Heart right ventricle (tissue), 16 donors: ENCODE data around the gene LSM4. TPM values are rescaled to one million over a fixed set of nuclear protein-coding genes. Genes with fewer than 3 reads are reported as not detected.
"Not testable (repeated sequence)": the region's sequence is repeated elsewhere in the genome, so short reads cannot be mapped to it uniquely, and the experiment has no call there.

Experiments
- ATAC-seq, 8 donors: fragments of 200-7000 bp; cut with Tn5 transposase; one replicate each; pipeline ENCODE4 v1.9.1; 2020; ENCODE audit warnings: mild to moderate bottlenecking in 8 of 8, moderate library complexity in 8 of 8, moderate number of reproducible peaks in 1 of 8
- DNase-seq, 2 donors: peaks; one replicate each; pipeline ENCODE4 v3.0.0-alpha.2; 2020
- H3K27ac ChIP-seq, 10 donors: fragments of 200-600 bp; sonication (generic) in 2 of 10; one replicate each; pipeline versions ENCODE4 v1.5.0 to v1.8.0; 2020 to 2022; ENCODE audit warnings: mild to moderate bottlenecking in 3 of 10
- H3K27me3 ChIP-seq, 7 donors: fragments of 200-600 bp; one replicate each; pipeline ENCODE4 v1.8.0; 2021 to 2022; ENCODE audit warnings: mild to moderate bottlenecking in 2 of 7
- H3K36me3 ChIP-seq, 9 donors: fragments of 200-600 bp; sonication (generic) in 1 of 9; one replicate each; pipeline versions ENCODE4 v1.5.0 to v1.8.0; 2020 to 2022; ENCODE audit warnings: mild to moderate bottlenecking in 2 of 9
- H3K4me1 ChIP-seq, 9 donors: fragments of 200-600 bp; sonication (generic) in 1 of 9; one replicate each; pipeline versions ENCODE4 v1.5.0 to v1.8.0; 2020 to 2022; ENCODE audit warnings: mild to moderate bottlenecking in 4 of 9
- H3K4me3 ChIP-seq, 10 donors: fragments of 200-600 bp; sonication (generic) in 2 of 10; one replicate each; pipeline versions ENCODE4 v1.5.0 to v1.8.0; 2020 to 2022; ENCODE audit warnings: mild to moderate bottlenecking in 7 of 10, moderate library complexity in 2 of 10
- H3K9me3 ChIP-seq, 11 donors: fragments of 200-600 bp in 10 of 11; sonication (generic) in 2 of 11; one replicate each; pipeline versions ENCODE4 v1.5.0 to v1.8.0; 2013 to 2022; ENCODE audit warnings: mild to moderate bottlenecking in 2 of 11, control low read depth in 1 of 11, moderate library complexity in 1 of 11
- WGBS, 2 donors: extraction: QIAGEN DNeasy Blood & Tissue Kit; methylation state at CpG; one replicate each; pipeline ENCODE4 v1.1.7; 2013; ENCODE audit warnings: inconsistent platforms in 1 of 2; 5-methylcytosine and 5-hydroxymethylcytosine counted together
- intact Hi-C, 10 donors: fragments of 100-400 bp; cut with DNase I; formaldehyde crosslinking; loops; one replicate each; pipeline versions ENCODE4 v1.11.1 to v1.14.2; 2022
- polyA plus RNA-seq, 2 donors: library from polyadenylated mRNA; stranded (reverse); fragments of 200-250 nt; gene quantifications; one replicate each; pipeline ENCODE4 v1.2.3, GENCODE V29; 2013
- total RNA-seq, 10 donors: library from RNA; stranded (reverse); fragmentation: NEBNext Ultra II Directional in 3 of 10; extraction: Animal tissue kit (Norgen Biotek cat#: 25700) in 3 of 10; gene quantifications; one replicate each; pipeline versions ENCODE4 v1.2.1 to v1.2.4, GENCODE V29; 2021 to 2023
- TF ChIP-seq, protein P1 (sequence below), 9 donors: fragments of 200-600 bp; sonication (generic) in 2 of 9; IDR thresholded peaks; one replicate each; pipeline versions ENCODE4 v1.5.0 to v1.8.0; 2021 to 2022; ENCODE audit warnings: antibody characterized with exemption in 9 of 9, mild to moderate bottlenecking in 5 of 9, moderate library complexity in 1 of 9
- donor health status: Arrhythmogenic right ventricular cardiomyopathy.
- donor health status: ischemic (EF 13 %, LVEDD 7.1; RV severe dilation, severe dysfunction).
- donor health status: healthy with polysubstance abuse.
- donor health status: DM: no; HTN: yes; CAD: no.
- donor health status: DM: no; HTN: no; CAD: no.
- donor health status: ischemic (EF 25% LVEDD 6.9; RV normal size, moderate dysfunction).
- donor health status: ischemic (EF 25% LVEDD 5.7; RV mildly dilated, moderate dysfunction).
- donor health status: healthy.
- donor health status: DM: yes; HTN: yes; CAD: no.
- donor health status: Ischemic cardiomyopathy.
- donor health status: ischemic (EF 35%, LVEDD 5.7; RV mildly dilated, moderate dysfunction).
- donor health status: nonischemic (EF 11% LVEDD 7.7; RV severe dilation, severe dysfunction).
- donor health status: DM: yes; HTN: yes; CAD: no.
- donor health status: PGD.
- donor health status: ischemic (EF 29% LVEDD 5.4; RV normal size, mild dysfunction).
- donor health status: nonischemic (EF 23%, LVEDD 6.1; RV moderate dilation, normal function).

LSM4 gene
- total and polyA plus RNA-seq, 12 donors: 73.2 to 163 (median 93.6) TPM

DNA sequence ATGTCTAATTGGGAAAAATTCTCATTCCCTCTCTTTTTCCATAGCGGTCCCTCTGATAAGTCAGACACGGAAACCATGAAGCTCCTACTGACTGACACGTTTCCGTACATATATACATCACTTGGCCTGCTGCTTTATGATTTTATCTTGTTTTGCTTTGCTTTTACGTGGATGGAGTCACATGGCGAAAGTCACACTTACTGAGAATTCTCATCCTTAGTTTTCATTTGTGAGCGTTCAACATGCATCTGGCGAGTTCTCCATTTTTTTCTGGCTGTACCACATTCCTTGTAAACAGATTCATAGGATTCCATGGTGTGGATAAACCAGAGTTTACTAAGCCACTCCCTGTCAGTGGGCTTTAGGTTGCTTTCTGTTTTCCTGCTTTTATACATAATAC, 38.8 kb upstream of the LSM4 start:
- Histone ChIP-seq H3K27ac (no peak overlapping the region), H3K36me3 (peaks cover 0 to 80% (median 28%) of the 10 kb centered on the region in 9 donors), H3K9me3 (peaks cover 0 to 5% (median 0%) of the 10 kb centered on the region in 11 donors), H3K4me1 (peaks cover 0 to 32% (median 25%) of the 10 kb centered on the region in 9 donors), H3K4me3 (no peak overlapping the region), H3K27me3 (no peaks in the 10 kb centered on the region)
- ATAC-seq: no peak
- WGBS, 2 donors: 94 to 96% methylated on average over 8 of the region's 8 CpGs
- TF ChIP-seq, protein P1, sequence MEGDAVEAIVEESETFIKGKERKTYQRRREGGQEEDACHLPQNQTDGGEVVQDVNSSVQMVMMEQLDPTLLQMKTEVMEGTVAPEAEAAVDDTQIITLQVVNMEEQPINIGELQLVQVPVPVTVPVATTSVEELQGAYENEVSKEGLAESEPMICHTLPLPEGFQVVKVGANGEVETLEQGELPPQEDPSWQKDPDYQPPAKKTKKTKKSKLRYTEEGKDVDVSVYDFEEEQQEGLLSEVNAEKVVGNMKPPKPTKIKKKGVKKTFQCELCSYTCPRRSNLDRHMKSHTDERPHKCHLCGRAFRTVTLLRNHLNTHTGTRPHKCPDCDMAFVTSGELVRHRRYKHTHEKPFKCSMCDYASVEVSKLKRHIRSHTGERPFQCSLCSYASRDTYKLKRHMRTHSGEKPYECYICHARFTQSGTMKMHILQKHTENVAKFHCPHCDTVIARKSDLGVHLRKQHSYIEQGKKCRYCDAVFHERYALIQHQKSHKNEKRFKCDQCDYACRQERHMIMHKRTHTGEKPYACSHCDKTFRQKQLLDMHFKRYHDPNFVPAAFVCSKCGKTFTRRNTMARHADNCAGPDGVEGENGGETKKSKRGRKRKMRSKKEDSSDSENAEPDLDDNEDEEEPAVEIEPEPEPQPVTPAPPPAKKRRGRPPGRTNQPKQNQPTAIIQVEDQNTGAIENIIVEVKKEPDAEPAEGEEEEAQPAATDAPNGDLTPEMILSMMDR (IDR thresholded peaks at IDR 0.05): no peak
- intact Hi-C loops: no loop called here
- DNase-seq: no peak

DNA sequence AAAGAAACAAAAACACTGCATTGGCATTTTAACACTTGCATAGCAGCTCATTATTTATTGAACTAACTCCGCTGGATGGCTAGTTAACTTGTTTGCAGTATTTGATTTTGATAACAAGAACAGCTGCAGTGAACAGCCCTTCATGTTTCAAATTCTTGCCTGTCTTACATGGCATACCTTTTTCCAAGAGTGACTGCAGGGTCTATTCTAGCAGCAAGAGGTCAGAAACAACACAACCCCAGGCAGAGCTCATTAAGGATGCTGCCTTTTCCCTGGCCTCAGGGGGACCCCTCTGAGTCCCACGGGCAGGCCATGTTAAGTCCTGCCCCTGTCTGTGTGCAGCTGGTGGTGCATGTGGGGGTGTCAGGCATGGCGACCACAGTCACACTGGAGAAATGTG, 34.2 kb upstream of the LSM4 start:
- no peak for ATAC-seq
- TF ChIP-seq, protein P1 (IDR thresholded peaks at IDR 0.05): no peak

DNA sequence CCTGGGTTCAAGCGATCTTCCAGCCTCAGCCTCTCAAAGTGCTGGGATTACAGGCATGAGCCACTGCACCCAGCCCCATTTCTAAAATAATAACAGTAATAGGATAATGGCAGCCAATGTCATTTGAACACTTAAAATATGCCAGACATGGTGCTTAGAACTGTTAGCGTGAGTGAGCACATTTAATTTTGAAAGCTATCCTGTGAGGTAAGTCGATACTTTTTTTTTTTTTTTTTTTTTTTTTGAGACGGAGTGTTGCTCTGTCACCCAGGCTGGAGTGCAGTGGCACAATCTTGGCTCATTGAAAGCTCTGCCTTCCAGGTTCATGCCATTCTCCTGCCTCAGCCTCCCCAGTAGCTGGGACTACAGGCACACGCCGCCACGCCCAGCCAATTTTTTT, 31.9 kb upstream of the LSM4 start:
- not testable (repeated sequence) for ATAC-seq, H3K9me3 ChIP-seq, H3K27ac ChIP-seq, H3K4me1 ChIP-seq, H3K27me3 ChIP-seq, DNase-seq, H3K4me3 ChIP-seq
- 94 to 99% methylated on average over 7 of the region's 7 CpGs for WGBS, 2 donors
- peaks cover 0 to 74% (median 41%) of the 10 kb centered on the region in 9 donors for H3K36me3 ChIP-seq
- intact Hi-C loops: loop anchor here in 4 of 10 donors (5.0 kb wide), 2 partner anchors 33 to 43 kb away; partner anchors contain the start of genes GDF15 (in 3 of the 4) and LRRC25 (in 1 of the 4)

More for the DNA sequence above, 34.2 kb upstream of the LSM4 start:
- Histone ChIP-seq H3K36me3 (peaks cover 0 to 80% (median 41%) of the 10 kb centered on the region in 9 donors), H3K9me3 (peaks cover 0 to 5% (median 0%) of the 10 kb centered on the region in 11 donors), H3K27ac (no peak overlapping the region), H3K4me1 (no peaks in the 10 kb centered on the region), H3K27me3 (no peaks in the 10 kb centered on the region), H3K4me3 (no peak overlapping the region)
- 95 to 96% methylated on average over 3 of the region's 3 CpGs for whole genome bisulfite sequencing, 2 donors
- intact Hi-C loops: loop anchor here in 1 of 10 donors (5.0 kb wide), 1 partner anchor 40 kb away; the partner anchor contains the start of gene LRRC25
- DNase-seq: no peak

DNA sequence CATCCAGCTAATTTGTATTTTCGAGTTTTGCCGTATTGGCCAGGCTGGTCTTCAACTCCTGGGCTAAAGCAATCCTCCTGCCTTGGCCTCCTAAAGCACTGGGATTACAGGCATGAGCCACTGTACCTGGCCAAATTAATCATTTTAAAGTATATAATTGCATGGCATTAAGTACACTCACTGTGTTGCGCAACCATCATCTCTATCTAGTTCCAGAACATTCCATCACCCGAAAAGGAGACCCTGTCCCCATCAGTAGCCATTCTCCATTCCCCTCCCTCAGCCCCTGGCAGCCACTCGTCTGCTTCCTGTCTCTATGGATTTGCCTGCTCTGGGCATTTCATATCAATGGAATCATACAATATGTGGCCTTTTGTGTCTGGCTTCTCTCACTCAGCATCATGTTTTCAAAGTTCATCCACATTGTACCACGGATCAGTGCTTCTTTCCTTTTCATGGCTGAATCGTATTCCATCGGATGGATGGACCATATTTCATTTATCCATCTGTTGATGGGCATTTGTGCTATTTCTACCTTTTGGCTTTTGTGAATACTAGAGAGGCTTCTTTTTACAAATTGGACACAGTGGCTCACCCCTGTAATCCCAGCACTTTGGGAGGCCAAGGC, 30.6 kb upstream of the LSM4 start:
- H3K9me3 ChIP-seq: peaks cover 0 to 5% (median 0%) of the 10 kb centered on the region in 11 donors
- WGBS, 2 donors: 94 to 96% methylated on average over 8 of the region's 8 CpGs
- H3K27ac ChIP-seq: no peak overlapping the region
- DNase-seq: no peak
- ATAC-seq: no peak
- TF ChIP-seq, protein P1 (IDR thresholded peaks at IDR 0.05): no peak
- H3K36me3 ChIP-seq: peaks cover 0 to 65% (median 32%) of the 10 kb centered on the region in 9 donors
- intact Hi-C loops: loop anchor here in 3 of 10 donors (5.0 kb wide), 1 partner anchor 34 kb away; the partner anchor contains the start of gene GDF15 (in 3 of the 3)
- no peak overlapping the region for H3K4me3 ChIP-seq
- no peaks in the 10 kb centered on the region for H3K27me3 ChIP-seq
- no peaks in the 10 kb centered on the region for H3K4me1 ChIP-seq

DNA sequence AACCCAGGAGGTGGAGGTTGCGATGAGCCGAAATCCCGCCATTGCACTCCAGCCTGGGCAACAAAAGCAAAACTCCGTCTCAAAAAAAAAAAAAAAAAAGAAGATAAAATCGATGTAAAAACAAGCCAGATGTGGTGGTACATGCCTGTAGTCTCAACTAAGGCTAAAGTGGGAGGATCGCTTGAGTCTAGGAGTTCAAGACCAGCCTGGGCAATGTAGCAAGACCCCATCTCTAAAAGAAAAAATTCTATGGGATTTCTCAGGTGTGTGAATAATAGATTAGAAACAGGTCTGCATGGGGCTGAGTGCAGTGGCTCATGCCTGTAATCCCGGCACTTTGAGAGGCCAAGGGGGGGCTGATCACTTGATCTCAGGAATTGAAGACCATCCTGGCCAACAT, 28.7 kb upstream of the LSM4 start:
- WGBS, 2 donors: 92 to 96% methylated on average over 7 of the region's 7 CpGs
- no peak overlapping the region for H3K27ac ChIP-seq

More for the DNA sequence above, 28.7 kb upstream of the LSM4 start:
- Histone ChIP-seq H3K4me1 (no peaks in the 10 kb centered on the region), H3K36me3 (peaks cover 0 to 57% (median 14%) of the 10 kb centered on the region in 9 donors), H3K27me3 (no peaks in the 10 kb centered on the region), H3K9me3 (no peaks in the 10 kb centered on the region), H3K4me3 (no peak overlapping the region)
- ATAC-seq: no peak
- intact Hi-C loops: loop anchor here in 3 of 10 donors (5.0 kb wide), 1 partner anchor 36 kb away; the partner anchor contains the start of gene GDF15 (in 3 of the 3)
- TF ChIP-seq, protein P1 (IDR thresholded peaks at IDR 0.05): no peak
- DNase-seq: no peak
